Endometrial microvascular endothelial cells (primary cell): ENCODE results near the gene SAMD8. TPM values are rescaled to one million over a fixed set of nuclear protein-coding genes. Genes with fewer than 3 reads are reported as not detected.
"Not testable (repeated sequence)": the region's sequence is repeated elsewhere in the genome, so short reads cannot be mapped to it uniquely, and the experiment has no call there.

Experiments used
- in situ Hi-C: cut with HindIII; loops from 2 replicates; pipeline ENCODE4 v1.10.0; 2017; ENCODE audit warnings: low sequenced_read_pairs, low pct_unique_long_range_greater_than_20kb; ENCODE audit errors: inconsistent ontology term
- total RNA-seq: library from RNA; depleted of rRNA; stranded (reverse); fragments of >200 nt; gene quantifications from one replicate; pipeline ENCODE4 v1.2.3, GENCODE V29; 2015; ENCODE audit errors: inconsistent ontology term

The SAMD8 gene
- total RNA-seq, 1 donor from 2014 or later, result 17.3 TPM

DNA sequence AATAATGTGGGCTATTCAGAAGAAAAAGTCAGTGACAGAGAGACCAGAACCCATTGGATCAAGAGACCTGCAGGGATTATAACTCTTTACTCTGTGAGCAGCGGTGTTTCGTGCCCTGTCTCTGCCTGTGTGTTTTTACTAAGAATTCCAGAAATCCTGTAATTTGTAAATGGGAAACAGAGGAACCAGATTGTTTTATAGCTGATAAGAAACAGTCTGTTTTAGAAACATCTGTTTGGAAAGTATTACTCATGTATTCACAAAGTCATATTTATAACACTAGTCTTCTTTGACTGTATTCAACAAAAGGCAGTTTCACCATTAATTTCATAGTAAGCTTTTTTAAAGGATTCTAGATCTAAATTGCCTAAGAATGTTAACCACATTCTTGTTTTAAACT lies 69.1 kb downstream of the SAMD8 start:
- in situ Hi-C loops, result no loop called here

GRCh38 chr10:75181073-75181472 lies 69.6 kb downstream of the SAMD8 start:
- in situ Hi-C loops, result no loop called here

- in situ Hi-C loops, result no loop called here
Measured at GRCh38 chr10:75186310-75186709, 74.9 kb downstream of the SAMD8 start.

GRCh38 chr10:75187961-75188426 lies 76.5 kb downstream of the SAMD8 start:
- in situ Hi-C loops, result no loop called here

DNA sequence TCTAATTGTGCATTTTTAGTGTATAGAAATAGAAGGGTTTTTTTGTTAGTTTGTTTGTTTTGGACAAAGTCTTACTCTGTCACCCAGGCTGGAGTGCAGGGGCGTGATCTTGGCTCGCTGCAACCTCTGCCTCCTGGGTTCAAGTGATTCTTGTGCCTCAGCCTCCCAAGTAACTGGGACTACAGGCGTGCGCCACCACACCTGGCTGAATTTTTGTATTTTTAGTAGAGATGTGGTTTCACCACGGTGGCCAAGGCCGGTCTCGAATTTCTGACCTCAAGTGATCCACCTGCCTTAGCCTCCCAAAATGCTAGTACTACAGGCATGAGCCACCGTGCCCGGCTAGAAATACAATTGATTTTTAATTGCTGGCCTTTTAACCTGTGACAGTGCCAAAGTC lies 77.1 kb downstream of the SAMD8 start:
- in situ Hi-C loops, result not testable (repeated sequence)

DNA sequence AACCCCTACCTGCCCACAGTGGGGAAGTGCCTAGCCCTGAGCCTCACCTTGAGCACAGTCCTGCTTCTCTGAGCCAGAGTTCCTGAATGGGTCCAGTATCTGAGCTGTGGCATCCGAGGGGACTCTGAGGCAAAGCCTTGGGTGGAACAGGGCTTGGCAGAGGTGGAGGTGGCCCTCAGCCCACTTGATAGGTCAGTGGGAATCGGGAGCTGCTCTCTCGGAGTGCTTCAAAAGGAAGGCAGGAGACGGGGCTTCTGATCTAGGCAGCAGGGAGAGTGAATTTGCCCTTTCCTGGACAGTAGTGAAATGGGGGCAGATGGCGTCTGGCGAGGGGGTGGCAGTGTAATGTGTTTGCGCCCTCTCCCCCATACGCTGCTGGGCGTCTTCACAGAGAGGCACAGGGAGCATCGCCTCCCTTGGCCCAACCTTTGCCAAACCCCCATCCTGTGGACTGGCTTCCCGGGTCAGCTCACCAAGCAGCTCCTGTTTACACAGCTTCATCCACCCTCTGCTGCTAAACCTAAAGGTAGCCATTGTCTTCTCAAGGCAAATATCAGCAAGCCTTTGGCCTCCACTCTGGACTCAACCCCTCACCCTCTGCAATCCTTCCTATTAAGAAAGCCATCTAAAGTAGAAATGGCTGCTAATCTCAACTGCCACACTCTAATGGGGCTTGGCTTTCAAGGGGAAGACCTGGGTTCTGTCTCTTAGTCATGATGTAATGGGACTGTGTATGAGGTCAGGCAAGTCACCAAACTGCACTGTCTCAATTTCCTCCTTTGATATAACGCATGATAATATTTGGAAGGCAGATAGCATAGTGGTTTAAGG lies 78.0 kb downstream of the SAMD8 start:
- in situ Hi-C loops, result no loop called here

GRCh38 chr10:75191821-75192568 lies 80.5 kb downstream of the SAMD8 start:
- in situ Hi-C loops, result no loop called here

GRCh38 chr10:75194625-75195024 lies 83.2 kb downstream of the SAMD8 start:
- in situ Hi-C loops, result not testable (repeated sequence)

DNA sequence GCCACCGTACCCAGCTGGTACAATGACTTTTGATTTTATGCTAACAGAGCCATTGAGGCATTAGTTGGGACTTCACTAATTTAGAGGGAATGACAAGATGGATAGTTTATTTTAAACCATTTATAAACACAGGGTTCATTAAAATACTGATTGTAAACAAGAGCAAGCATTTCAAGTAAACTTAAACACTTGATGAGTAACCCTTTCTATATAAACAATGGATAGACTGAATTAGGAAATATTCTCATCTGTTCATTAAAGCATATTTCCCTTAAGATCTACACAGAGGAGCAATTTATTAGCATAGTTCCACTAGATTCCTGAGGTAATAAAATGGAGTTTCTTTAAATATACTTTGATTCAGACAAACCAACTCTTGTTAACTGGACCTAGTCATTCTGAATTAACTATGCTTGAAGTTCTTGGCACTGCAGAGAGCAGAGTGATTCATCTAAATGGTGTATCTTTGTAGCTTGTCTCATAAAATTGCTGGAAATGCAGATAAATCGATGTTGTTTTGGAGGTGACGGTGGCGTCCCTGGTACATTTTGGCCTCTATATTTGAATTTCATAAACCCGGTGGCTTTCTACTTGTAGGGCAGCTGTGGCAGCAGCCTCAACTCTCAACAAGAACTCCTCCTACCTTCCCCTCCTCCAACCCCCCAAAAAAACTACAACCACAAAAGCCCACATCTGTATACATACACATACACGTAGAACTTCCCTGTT lies 83.7 kb downstream of the SAMD8 start:
- in situ Hi-C loops, result no loop called here

DNA sequence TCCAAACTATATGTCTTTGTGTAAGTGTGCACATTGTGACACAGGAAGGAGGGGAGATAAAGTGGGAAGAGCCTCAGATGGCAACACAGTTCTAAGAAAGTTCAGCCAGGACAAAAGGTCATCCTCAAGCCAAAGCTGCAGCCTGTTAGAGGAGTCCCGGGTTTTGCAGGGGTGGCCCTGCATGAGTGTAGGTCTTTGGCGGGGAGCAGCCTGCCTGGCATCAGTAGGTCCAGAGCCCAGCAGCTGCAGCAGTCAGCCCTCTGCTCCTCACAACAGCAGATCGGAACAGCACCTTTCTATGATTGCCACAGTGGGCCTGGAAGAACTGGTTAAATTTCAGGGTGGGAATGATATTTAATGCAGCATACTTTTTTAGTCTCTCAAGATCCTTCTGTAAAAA lies 85.6 kb downstream of the SAMD8 start:
- in situ Hi-C loops, result no loop called here

DNA sequence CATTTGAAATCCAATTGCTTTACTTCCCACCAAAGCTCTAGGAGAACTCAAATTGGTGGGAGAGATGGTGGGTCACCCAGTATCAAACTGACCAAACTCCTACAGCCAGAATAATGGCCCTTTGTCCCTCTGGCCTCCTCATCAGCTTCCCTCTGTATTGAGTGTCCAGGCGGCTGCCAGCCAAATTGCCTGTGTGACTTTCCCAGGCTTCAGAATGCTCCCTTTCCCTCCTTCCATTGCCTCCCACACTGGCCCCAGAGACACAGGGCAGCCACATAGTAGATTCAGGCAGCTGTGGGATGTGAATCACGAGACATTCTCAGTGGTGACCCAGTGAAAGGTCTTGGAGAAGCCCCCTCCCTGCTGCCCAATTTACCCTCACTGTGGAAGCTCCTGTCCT lies 86.5 kb downstream of the SAMD8 start:
- in situ Hi-C loops, result no loop called here

GRCh38 chr10:75199949-75200348 lies 88.5 kb downstream of the SAMD8 start:
- in situ Hi-C loops, result not testable (repeated sequence)

DNA sequence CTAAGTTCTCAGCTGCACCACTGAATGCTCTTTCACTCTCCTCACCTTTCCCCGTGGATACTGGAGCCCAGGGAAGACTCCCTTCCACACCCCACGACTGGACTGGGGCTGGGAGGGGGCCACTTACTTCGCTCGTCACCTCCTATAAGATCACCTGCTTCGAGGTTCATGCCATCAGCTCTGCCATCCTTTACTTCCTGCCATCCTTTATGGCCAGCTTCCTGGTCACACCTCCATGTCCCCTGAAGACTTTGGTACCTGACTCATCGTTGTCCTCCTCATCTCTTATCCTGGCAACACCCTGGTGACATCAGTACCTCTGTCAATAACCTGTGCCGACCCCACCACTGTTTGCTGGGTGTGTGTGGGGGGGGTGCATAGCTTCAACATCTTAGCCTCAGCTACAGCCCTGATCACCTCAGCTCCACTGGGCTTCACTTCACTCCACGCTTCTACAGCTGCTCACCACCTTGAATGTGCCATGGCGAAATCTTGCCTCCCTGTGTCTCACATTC lies 90.4 kb downstream of the SAMD8 start:
- in situ Hi-C loops, result no loop called here

DNA sequence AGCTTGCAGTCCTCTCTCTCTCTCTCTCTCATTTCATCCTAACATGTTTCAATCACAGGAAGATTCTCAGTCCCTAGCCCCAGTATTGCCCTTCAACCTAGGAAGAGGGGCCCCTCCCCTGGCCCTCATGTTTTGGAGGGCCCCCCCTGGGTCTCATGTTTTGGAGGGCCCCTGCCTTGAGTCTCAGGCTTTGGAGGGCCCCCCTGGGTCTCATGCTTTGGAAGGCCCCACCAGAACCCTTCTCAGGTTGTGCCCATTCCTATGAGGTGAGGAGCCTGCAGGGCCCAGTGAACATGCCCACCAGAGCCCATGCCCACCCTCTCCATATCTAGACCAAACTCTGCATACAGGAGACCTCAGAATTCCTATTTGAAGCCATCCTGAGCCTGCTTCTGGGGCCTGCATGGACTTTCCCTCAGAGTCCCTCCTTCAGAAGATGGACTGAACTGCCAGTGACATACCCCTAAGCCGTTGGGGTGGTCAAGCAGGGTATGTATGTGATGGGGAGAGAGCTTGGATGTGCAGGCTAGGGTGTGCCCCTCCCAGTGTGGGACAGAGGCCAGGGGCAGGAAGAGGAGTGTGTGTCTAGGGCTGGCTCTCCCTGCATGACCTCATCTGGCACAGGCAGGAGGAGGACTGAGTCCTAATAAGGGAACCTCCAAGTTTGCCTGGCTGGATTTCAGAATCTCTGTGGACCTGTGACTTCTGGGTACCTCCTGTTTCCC lies 91.0 kb downstream of the SAMD8 start:
- in situ Hi-C loops, result no loop called here

GRCh38 chr10:75203046-75203620 lies 91.7 kb downstream of the SAMD8 start:
- in situ Hi-C loops, result not testable (repeated sequence)

GRCh38 chr10:75203724-75204123 lies 92.3 kb downstream of the SAMD8 start:
- in situ Hi-C loops, result no loop called here

DNA sequence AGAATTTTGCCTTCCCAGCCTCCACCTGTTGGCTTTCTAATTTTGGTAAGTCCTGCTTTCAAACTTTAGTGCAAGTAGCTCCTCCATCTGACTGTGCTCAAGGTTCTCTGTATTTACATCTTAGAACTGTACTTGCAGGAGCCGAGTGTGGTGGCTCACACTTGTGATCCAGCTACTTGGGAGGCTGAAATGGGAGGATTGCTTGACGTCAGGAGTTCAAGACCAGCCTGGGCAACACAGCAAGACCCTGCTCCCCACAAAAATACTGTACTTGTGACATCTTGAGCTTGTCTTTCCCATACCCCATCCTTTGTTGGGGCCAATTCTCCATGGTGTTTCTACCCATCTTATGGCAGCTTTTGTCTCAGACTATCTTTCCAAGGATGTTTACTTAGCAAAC lies 94.5 kb downstream of the SAMD8 start:
- in situ Hi-C loops, result no loop called here

DNA sequence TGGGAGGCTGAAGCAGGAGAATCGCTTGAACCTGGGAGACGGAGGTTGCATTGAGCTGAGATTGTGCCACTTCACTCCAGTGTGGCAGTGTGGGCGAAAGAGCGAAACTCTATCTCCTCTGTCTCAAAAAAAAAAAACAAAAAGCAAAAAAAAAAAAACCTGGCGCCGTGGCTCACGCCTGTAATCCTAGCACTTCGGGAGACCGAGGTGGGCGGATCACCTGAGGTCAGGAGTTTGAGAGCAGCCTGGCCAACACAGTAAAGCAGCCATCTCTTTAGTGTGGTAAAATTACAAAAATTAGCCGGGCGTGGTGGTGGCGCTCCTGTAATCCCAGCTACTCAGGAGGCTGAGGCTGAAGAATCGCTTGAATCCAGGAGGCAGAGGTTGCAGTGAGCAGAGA lies 95.2 kb downstream of the SAMD8 start:
- in situ Hi-C loops, result not testable (repeated sequence)
